Right lobe of liver (tissue), 6 donors: Measurements from ENCODE around the gene CHN2. TPM values are rescaled to one million over a fixed set of nuclear protein-coding genes. Genes with fewer than 3 reads are reported as not detected.

ENCODE experiments used
- ATAC-seq, 4 donors: fragments of 200-7000 bp; cut with Tn5 transposase; one replicate each; pipeline ENCODE4 v1.9.1; 2020; ENCODE audit warnings: mild to moderate bottlenecking in 4 of 4, moderate library complexity in 4 of 4
- DNase-seq, 3 donors: peaks; one replicate each; pipeline ENCODE4 v3.0.0-alpha.2; 2020
- H3K27ac ChIP-seq, 3 donors: fragments of 200-600 bp; one replicate each; pipeline ENCODE4 v1.8.0; 2022
- H3K27me3 ChIP-seq, 2 donors: fragments of 200-600 bp; one replicate each; pipeline ENCODE4 v1.8.0; 2022
- H3K36me3 ChIP-seq, 4 donors: fragments of 200-600 bp; sonication (generic) in 1 of 4; one replicate each; pipeline versions ENCODE4 v1.5.1 to v1.8.0; 2017 to 2022; ENCODE audit warnings: control low read depth in 1 of 4
- H3K4me1 ChIP-seq, 4 donors: fragments of 200-600 bp; sonication (generic) in 1 of 4; one replicate each; pipeline versions ENCODE4 v1.5.1 to v1.8.0; 2017 to 2022; ENCODE audit warnings: control low read depth in 1 of 4
- H3K4me3 ChIP-seq, 3 donors: fragments of 200-600 bp; one replicate each; pipeline ENCODE4 v1.8.0; 2022
- H3K9me3 ChIP-seq, 4 donors: fragments of 200-600 bp; sonication (generic) in 1 of 4; one replicate each; pipeline versions ENCODE4 v1.5.1 to v1.8.0; 2017 to 2022; ENCODE audit warnings: control low read depth in 1 of 4
- CTCF ChIP-seq, 4 donors: fragments of 200-600 bp in 3 of 4; fragments of 450-650 bp in 1 of 4; IDR thresholded peaks; one replicate each; pipeline versions ENCODE4 v1.5.1 to v1.8.0; 2016 to 2022; ENCODE audit warnings: antibody characterized with exemption in 4 of 4, mild to moderate bottlenecking in 2 of 4
- POLR2A ChIP-seq: fragments of 450-650 bp; IDR thresholded peaks from one replicate; pipeline ENCODE4 v1.6.1; 2017; ENCODE audit warnings: antibody characterized with exemption, mild to moderate bottlenecking
- WGBS: methylation state at CpG from one replicate; pipeline ENCODE4 v1.1.6; 2018; ENCODE audit warnings: low coverage, low lambda C conversion rate; ENCODE audit not compliant: insufficient coverage; ENCODE audit errors: missing lambda C conversion rate; 5-methylcytosine and 5-hydroxymethylcytosine counted together
- intact Hi-C, 2 donors: fragments of 100-400 bp; cut with DNase I; formaldehyde crosslinking; loops; one replicate each; pipeline versions ENCODE4 v1.11.2 to v1.14.1; 2022
- total RNA-seq, 6 experiments: library from RNA; depleted of rRNA in 2 of 6; stranded (reverse); fragments of >200 nt in 2 of 6; fragmentation: NEBNext Ultra II Directional in 3 of 6; extraction: Animal tissue kit (Norgen Biotek cat#: 25700) in 3 of 6; gene quantifications; one replicate each; pipeline versions ENCODE4 v1.1.0 to v1.2.4, GENCODE V29; 2016 to 2023
- donor health status: DM: no; HTN: yes; CAD: no.
- donor health status: DM: no; HTN: no; CAD: no.
- donor health status: DM: no; HTN: no; CAD: no.
- donor health status: DM: no; HTN: yes; CAD: no.
- donor health status: DM: no; HTN: yes; CAD: no.

Gene CHN2
- total RNA-seq, 6 experiments from 2014 or later, result 20.1 to 57.7 (median 31.5) TPM

- DNase-seq (no peak), ATAC-seq (no peak)
- peaks cover 0 to 34% (median 16%) of the 10 kb centered on the region in 4 donors for H3K4me1 ChIP-seq
- H3K36me3 ChIP-seq, result no peaks in the 10 kb centered on the region
- TF ChIP-seq CTCF (IDR thresholded peaks at IDR 0.05), result no peak
- no peak for TF ChIP-seq POLR2A
- intact Hi-C loops, result no loop called here
- no peak overlapping the region for H3K27ac ChIP-seq
- no peak overlapping the region for H3K4me3 ChIP-seq
- no peaks in the 10 kb centered on the region for H3K27me3 ChIP-seq
- 100% methylated on average over 1 of the region's 1 CpG for WGBS
- no peaks in the 10 kb centered on the region for H3K9me3 ChIP-seq
Observed at GRCh38 chr7:29253225-29253624, 58.6 kb downstream of the CHN2 start.

- DNase-seq (no peak), ATAC-seq (peak; percentile 32 to 53 (median 41))
- WGBS, result 92% methylated on average over 6 of the region's 6 CpGs
- intact Hi-C loops, result no loop called here
- Histone ChIP-seq H3K9me3 (no peaks in the 10 kb centered on the region), H3K27me3 (no peaks in the 10 kb centered on the region), H3K27ac (no peak overlapping the region), H3K4me1 (peaks cover 0 to 23% (median 10%) of the 10 kb centered on the region in 4 donors), H3K4me3 (no peak overlapping the region), H3K36me3 (no peaks in the 10 kb centered on the region)
- TF ChIP-seq POLR2A (no peak), CTCF (IDR thresholded peaks at IDR 0.05) (no peak)
Observed at GRCh38 chr7:29254591-29254990, 60.0 kb downstream of the CHN2 start.

- Histone ChIP-seq H3K4me3 (no peak overlapping the region), H3K9me3 (no peaks in the 10 kb centered on the region), H3K27ac (no peak overlapping the region), H3K36me3 (no peaks in the 10 kb centered on the region), H3K4me1 (peaks cover 0 to 15% (median 7%) of the 10 kb centered on the region in 4 donors), H3K27me3 (no peaks in the 10 kb centered on the region)
- DNase-seq (no peak), ATAC-seq (peak; percentile 44 to 70 (median 49))
- TF ChIP-seq CTCF (IDR thresholded peaks at IDR 0.05), result no peak
- no peak for TF ChIP-seq POLR2A
- WGBS, result 65% methylated on average over 4 of the region's 6 CpGs
- intact Hi-C loops, result no loop called here
Observed at GRCh38 chr7:29255199-29255878, 60.8 kb downstream of the CHN2 start.

- H3K36me3 ChIP-seq, result no peaks in the 10 kb centered on the region
- no peak overlapping the region for H3K4me3 ChIP-seq
- H3K9me3 ChIP-seq, result no peaks in the 10 kb centered on the region
- DNase-seq, result no peak
- peak; percentile 31 to 82 (median 48) for ATAC-seq
- no peak for TF ChIP-seq CTCF (IDR thresholded peaks at IDR 0.05)
- TF ChIP-seq POLR2A, result no peak
- intact Hi-C loops, result no loop called here
- H3K27me3 ChIP-seq, result no peaks in the 10 kb centered on the region
- 20% methylated on average over 5 of the region's 5 CpGs for WGBS
- no peak overlapping the region for H3K27ac ChIP-seq
- peaks cover 0 to 14% (median 7%) of the 10 kb centered on the region in 4 donors for H3K4me1 ChIP-seq
Observed at GRCh38 chr7:29255906-29256692, 61.5 kb downstream of the CHN2 start.
